Inferior parietal cortex (tissue), 1 donor: Measurements from ENCODE around the gene SUPT3H.
"Not testable (repeated sequence)": the region's sequence is repeated elsewhere in the genome, so short reads cannot be mapped to it uniquely, and the experiment has no call there.

Experiments
- DNase-seq: peaks from one replicate; pipeline ENCODE4 v3.0.0-alpha.2; 2016; ENCODE audit errors: extremely low spot score

Gene SUPT3H

GRCh38 chr6:45067446-45067845 lies 310.3 kb downstream of the SUPT3H start:
- DNase-seq: not testable (repeated sequence)

- DNase-seq: not testable (repeated sequence)
These were observed 315.1 kb downstream of the SUPT3H start for GRCh38 chr6:45062659-45063058.

GRCh38 chr6:45057711-45058110 lies 320.0 kb downstream of the SUPT3H start:
- DNase-seq: no peak

GRCh38 chr6:45054610-45055009 lies 323.1 kb downstream of the SUPT3H start:
- no peak for DNase-seq

- no peak for DNase-seq
These were observed 325.4 kb downstream of the SUPT3H start for GRCh38 chr6:45052325-45052724.

GRCh38 chr6:45049188-45049843 lies 328.4 kb downstream of the SUPT3H start:
- DNase-seq: no peak

- DNase-seq: no peak
These were observed 330.2 kb downstream of the SUPT3H start for GRCh38 chr6:45047573-45047972.

- DNase-seq: no peak
These were observed 332.5 kb downstream of the SUPT3H start for GRCh38 chr6:45045253-45045601.

GRCh38 chr6:45044510-45045252 lies 333.1 kb downstream of the SUPT3H start:
- no peak for DNase-seq

- DNase-seq: no peak
These were observed 333.6 kb downstream of the SUPT3H start for GRCh38 chr6:45044086-45044485.

GRCh38 chr6:45042673-45043072 lies 335.1 kb downstream of the SUPT3H start:
- not testable (repeated sequence) for DNase-seq

GRCh38 chr6:45038226-45038625 lies 339.5 kb downstream of the SUPT3H start:
- no peak for DNase-seq

- no peak for DNase-seq
These were observed 341.6 kb downstream of the SUPT3H start for GRCh38 chr6:45036103-45036502.

- no peak for DNase-seq
These were observed 345.3 kb downstream of the SUPT3H start for GRCh38 chr6:45032426-45032825.

- no peak for DNase-seq
These were observed 346.1 kb downstream of the SUPT3H start for GRCh38 chr6:45031601-45032000.

- DNase-seq: no peak
These were observed 350.6 kb downstream of the SUPT3H start for GRCh38 chr6:45027126-45027525.

- DNase-seq: no peak
These were observed 351.7 kb downstream of the SUPT3H start for GRCh38 chr6:45026003-45026516.

- no peak for DNase-seq
These were observed 353.1 kb downstream of the SUPT3H start for GRCh38 chr6:45024610-45025009.

GRCh38 chr6:45021676-45022075 lies 356.1 kb downstream of the SUPT3H start:
- DNase-seq: no peak

- no peak for DNase-seq
These were observed 365.0 kb downstream of the SUPT3H start for GRCh38 chr6:45012687-45013086.

- DNase-seq: no peak
These were observed 368.2 kb downstream of the SUPT3H start for GRCh38 chr6:45009576-45009975.

- no peak for DNase-seq
These were observed 370.8 kb downstream of the SUPT3H start for GRCh38 chr6:45006893-45007292.

GRCh38 chr6:45003961-45004360 lies 373.8 kb downstream of the SUPT3H start:
- no peak for DNase-seq
